Suprapubic skin (tissue), 4 donors: ENCODE results near the gene DUSP21. TPM values are rescaled to one million over a fixed set of nuclear protein-coding genes. Genes with fewer than 3 reads are reported as not detected.

Experiments used
- DNase-seq, 2 donors: peaks; one replicate each; pipeline ENCODE4 v3.0.0-alpha.2; 2019; ENCODE audit warnings: low spot score in 2 of 2
- H3K27ac ChIP-seq: fragments of 200-600 bp; sonication (generic); one replicate; pipeline ENCODE4 v1.5.1; 2019
- H3K27me3 ChIP-seq: fragments of 200-600 bp; sonication (generic); one replicate; pipeline ENCODE4 v1.5.1; 2019
- H3K36me3 ChIP-seq: fragments of 200-600 bp; sonication (generic); one replicate; pipeline ENCODE4 v1.5.1; 2019
- H3K4me1 ChIP-seq: fragments of 200-600 bp; sonication (generic); one replicate; pipeline ENCODE4 v1.5.1; 2019
- H3K4me3 ChIP-seq: fragments of 200-600 bp; sonication (generic); one replicate; pipeline ENCODE4 v1.5.1; 2019; ENCODE audit warnings: mild to moderate bottlenecking
- H3K9me3 ChIP-seq: fragments of 200-600 bp; sonication (generic); one replicate; pipeline ENCODE4 v1.5.1; 2019
- CTCF ChIP-seq, 2 donors: fragments of 200-600 bp in 1 of 2; fragments of 450-650 bp in 1 of 2; sonication (generic) in 1 of 2; IDR thresholded peaks; one replicate each; pipeline ENCODE4 v1.5.1; 2016 to 2019; ENCODE audit warnings: antibody characterized with exemption in 2 of 2, mild to moderate bottlenecking in 1 of 2, moderate library complexity in 1 of 2
- EP300 ChIP-seq: sonication (generic); formaldehyde crosslinking; IDR thresholded peaks from one replicate; pipeline ENCODE4 v1.6.1; 2017; ENCODE audit warnings: antibody characterized with exemption
- POLR2A ChIP-seq, 2 donors: fragments of 450-650 bp; IDR thresholded peaks; one replicate each; pipeline ENCODE4 v1.6.1; 2017; ENCODE audit warnings: antibody characterized with exemption in 2 of 2, mild to moderate bottlenecking in 2 of 2, moderate library complexity in 2 of 2
- POLR2AphosphoS5 ChIP-seq, 3 donors: sonication (generic); formaldehyde crosslinking; IDR thresholded peaks; one replicate each; pipeline ENCODE4 v1.6.1; 2017; ENCODE audit warnings: antibody characterized with exemption in 3 of 3
- WGBS: methylation state at CpG from one replicate; pipeline ENCODE4 v1.1.5; 2018; 5-methylcytosine and 5-hydroxymethylcytosine counted together
- total RNA-seq, 4 donors: library from RNA; depleted of rRNA; stranded (reverse); fragments of >200 nt; gene quantifications; one replicate each; pipeline ENCODE4 v1.1.0, GENCODE V29; 2016

The DUSP21 gene
- total RNA-seq: not detected

- WGBS: 93% methylated on average over 16 of the region's 16 CpGs
- Histone ChIP-seq H3K36me3 (no peaks in the 10 kb centered on the region), H3K4me1 (no peaks in the 10 kb centered on the region), H3K27me3 (no peaks in the 10 kb centered on the region), H3K9me3 (no peaks in the 10 kb centered on the region), H3K4me3 (no peak within 1 kb of the TSS), H3K27ac (no peak within 1 kb of the TSS)
- TF ChIP-seq POLR2A (IDR thresholded peaks at IDR 0.05) (no peak), EP300 (no peak), CTCF (IDR thresholded peaks at IDR 0.05) (no peak), POLR2AphosphoS5 (IDR thresholded peaks at IDR 0.05) (no peak)
- DNase-seq: no peak
Observed at GRCh38 chrX:44843753-44844152, at the start of gene DUSP21. Gene DUSP21 (plus strand): TSS chrX:44844021. CDS start chrX:44844133, 112 bp downstream.

DNA sequence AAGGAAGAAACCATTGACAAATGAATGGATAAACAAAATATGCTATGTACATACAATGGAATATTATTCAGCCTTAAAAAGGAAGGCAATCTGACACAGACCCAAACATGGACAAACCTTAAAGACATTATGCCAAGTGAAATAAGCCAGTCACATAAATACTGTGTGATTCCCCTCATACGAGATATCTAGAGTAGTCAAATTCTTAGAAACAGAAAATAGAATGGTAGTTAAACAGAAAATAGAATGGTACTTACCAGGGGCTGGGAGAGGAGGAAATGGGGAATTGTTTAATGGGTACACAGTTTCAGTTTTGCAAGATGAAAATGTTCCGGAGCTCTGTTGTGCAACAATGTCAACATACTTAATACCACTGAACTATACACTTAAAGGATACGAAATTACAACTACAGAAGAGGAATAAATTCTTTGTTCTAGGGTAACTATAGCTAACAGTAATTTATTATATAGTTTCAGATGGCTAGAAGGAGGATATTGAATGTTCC, 47.8 kb upstream of the DUSP21 start:
- WGBS: 70% methylated on average over 3 of the region's 3 CpGs
- H3K36me3 ChIP-seq: no peaks in the 10 kb centered on the region
- no peak overlapping the region for H3K27ac ChIP-seq
- DNase-seq: no peak
- H3K9me3 ChIP-seq: no peaks in the 10 kb centered on the region
- no peak overlapping the region for H3K4me3 ChIP-seq
- no peak for TF ChIP-seq POLR2A (IDR thresholded peaks at IDR 0.05)
- no peak for TF ChIP-seq POLR2AphosphoS5 (IDR thresholded peaks at IDR 0.05)
- no peak for TF ChIP-seq EP300
- TF ChIP-seq CTCF (IDR thresholded peaks at IDR 0.05): no peak
- H3K27me3 ChIP-seq: no peaks in the 10 kb centered on the region
- H3K4me1 ChIP-seq: no peaks in the 10 kb centered on the region

DNA sequence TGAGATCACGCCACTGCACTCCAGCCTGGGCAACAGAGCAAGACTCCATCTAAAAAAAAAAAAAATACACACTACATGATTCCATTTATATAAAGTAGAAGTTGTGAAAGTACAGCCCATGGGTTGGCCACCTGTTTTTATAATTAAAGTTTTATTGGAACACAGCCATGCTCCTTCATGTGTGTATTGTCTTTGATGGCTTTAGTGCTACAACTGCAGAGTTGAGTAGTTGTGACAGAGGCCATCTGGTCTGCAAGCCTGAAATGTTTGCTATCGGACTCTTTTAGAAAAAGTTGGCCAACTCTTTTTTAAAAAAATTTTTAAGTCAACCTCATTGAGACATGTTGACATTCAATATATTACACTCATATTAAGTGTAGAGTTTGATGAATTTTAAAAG, 41.2 kb upstream of the DUSP21 start:
- TF ChIP-seq CTCF (IDR thresholded peaks at IDR 0.05) (no peak), POLR2A (IDR thresholded peaks at IDR 0.05) (no peak), EP300 (no peak), POLR2AphosphoS5 (IDR thresholded peaks at IDR 0.05) (no peak)
- H3K36me3 ChIP-seq: no peaks in the 10 kb centered on the region
- no peaks in the 10 kb centered on the region for H3K9me3 ChIP-seq
- no peaks in the 10 kb centered on the region for H3K4me1 ChIP-seq
- H3K27me3 ChIP-seq: no peaks in the 10 kb centered on the region
- 79% methylated on average over 2 of the region's 2 CpGs for WGBS
- no peak overlapping the region for H3K4me3 ChIP-seq
- no peak overlapping the region for H3K27ac ChIP-seq
- DNase-seq: no peak

GRCh38 chrX:44815681-44816080, 28.1 kb upstream of the DUSP21 start:
- H3K27ac ChIP-seq: no peak overlapping the region
- H3K4me1 ChIP-seq: no peaks in the 10 kb centered on the region
- no peaks in the 10 kb centered on the region for H3K36me3 ChIP-seq
- H3K9me3 ChIP-seq: no peaks in the 10 kb centered on the region
- H3K4me3 ChIP-seq: no peak overlapping the region
- no peak for TF ChIP-seq EP300
- TF ChIP-seq CTCF (IDR thresholded peaks at IDR 0.05): no peak
- no peak for TF ChIP-seq POLR2A (IDR thresholded peaks at IDR 0.05)
- no peak for TF ChIP-seq POLR2AphosphoS5 (IDR thresholded peaks at IDR 0.05)
- DNase-seq: no peak
- H3K27me3 ChIP-seq: no peaks in the 10 kb centered on the region

DNA sequence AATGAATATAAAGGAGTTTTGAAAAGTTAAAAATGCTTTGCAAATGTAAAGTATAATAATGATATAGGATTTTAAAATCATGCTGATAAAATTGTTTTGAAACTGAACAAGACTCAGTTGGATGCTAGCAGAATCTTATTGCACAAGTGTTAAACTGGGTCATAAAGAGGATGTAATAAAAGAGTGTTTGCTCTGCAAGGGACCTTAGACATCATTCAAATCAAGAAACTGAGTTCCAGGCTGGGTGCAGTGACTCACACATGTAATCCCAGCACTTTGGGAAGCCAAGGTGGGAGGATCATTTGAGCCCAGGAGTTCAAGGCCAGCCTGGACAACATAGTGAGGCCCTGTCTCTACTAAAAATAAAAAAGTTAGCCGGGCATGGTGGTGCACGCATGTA, 27.5 kb upstream of the DUSP21 start:
- no peaks in the 10 kb centered on the region for H3K27me3 ChIP-seq
- no peak overlapping the region for H3K4me3 ChIP-seq
- 85% methylated on average over 2 of the region's 2 CpGs for WGBS
- TF ChIP-seq CTCF (IDR thresholded peaks at IDR 0.05) (no peak), EP300 (no peak), POLR2AphosphoS5 (IDR thresholded peaks at IDR 0.05) (no peak), POLR2A (IDR thresholded peaks at IDR 0.05) (no peak)
- H3K36me3 ChIP-seq: no peaks in the 10 kb centered on the region
- H3K9me3 ChIP-seq: no peaks in the 10 kb centered on the region
- H3K4me1 ChIP-seq: no peaks in the 10 kb centered on the region
- no peak for DNase-seq
- H3K27ac ChIP-seq: no peak overlapping the region
